Measurements from ENCODE around the gene FAM131C.
"Not testable (repeated sequence)": the region's sequence is repeated elsewhere in the genome, so short reads cannot be mapped to it uniquely, and the experiment has no call there.

FAM131C gene

DNA sequence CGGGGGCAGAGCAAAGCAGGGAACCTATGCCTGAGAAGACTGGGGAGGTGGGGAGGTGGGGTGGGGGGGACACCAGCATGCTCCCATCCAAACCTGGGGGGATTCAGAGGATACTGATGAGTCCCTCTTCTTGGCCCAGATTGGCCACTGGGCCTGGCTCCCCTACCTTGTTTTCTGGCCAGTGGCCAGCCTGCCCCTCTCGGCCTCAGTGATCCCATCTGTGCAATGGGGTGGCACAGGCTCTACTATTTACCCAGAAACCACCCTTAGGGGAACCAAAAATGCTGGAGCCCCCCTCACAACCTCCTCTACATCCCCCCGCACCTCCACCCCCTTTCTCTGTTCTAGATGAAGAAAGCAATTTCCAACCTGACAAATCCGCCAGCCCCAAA, 16.9 kb downstream of the FAM131C start:
- DNase-seq (ENCODE audit: low read depth) = not testable (repeated sequence)

DNA sequence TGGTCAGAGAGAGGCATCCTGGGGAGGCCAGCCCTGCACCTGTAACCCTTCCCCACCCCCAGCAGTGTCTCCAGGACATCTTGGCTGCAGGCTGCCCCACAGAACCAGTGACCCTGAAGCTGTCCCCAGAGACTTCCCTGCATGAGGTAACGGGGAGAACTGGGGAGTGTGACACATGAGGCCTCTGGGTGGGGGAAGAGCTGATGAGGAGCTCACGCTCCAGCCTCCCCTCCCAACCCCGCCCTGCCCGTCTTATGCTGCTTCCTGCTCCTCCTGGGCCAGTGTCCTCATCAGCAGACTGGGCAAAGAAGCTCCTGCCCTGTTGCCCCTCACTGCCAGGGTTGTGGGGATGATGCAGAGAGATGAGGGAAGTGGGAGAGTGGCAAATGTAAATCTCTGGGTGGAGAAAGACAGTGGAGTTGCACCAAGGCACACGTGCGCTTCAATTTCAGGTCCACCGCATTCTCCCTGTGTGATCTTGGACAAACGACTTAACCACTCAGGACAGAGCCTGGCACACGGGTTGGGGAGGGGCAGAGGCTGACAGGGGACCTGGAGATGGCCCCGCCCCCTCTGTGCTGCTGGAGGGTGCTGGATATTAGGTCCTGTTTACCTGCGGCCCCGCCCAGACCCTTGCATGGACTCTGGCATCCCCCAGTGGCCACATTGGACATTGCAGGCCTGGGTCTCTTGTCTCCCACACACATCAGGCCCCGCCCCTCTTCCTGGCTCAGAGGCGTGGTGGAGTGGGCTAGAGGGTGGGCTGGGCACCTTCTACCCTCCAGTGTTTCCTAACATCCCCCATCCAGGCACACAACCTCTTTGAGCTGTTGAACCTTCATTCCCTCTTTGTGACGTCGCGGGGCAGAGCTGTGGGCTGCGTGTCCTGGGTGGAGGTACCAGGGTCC, 17.6 kb downstream of the FAM131C start:
- no peak overlapping the region for H3K4me3 ChIP-seq (ENCODE audit: low read depth, low read length)
- peak; percentile 41 for DNase-seq (ENCODE audit: low read depth)
- TF ChIP-seq, protein P1, sequence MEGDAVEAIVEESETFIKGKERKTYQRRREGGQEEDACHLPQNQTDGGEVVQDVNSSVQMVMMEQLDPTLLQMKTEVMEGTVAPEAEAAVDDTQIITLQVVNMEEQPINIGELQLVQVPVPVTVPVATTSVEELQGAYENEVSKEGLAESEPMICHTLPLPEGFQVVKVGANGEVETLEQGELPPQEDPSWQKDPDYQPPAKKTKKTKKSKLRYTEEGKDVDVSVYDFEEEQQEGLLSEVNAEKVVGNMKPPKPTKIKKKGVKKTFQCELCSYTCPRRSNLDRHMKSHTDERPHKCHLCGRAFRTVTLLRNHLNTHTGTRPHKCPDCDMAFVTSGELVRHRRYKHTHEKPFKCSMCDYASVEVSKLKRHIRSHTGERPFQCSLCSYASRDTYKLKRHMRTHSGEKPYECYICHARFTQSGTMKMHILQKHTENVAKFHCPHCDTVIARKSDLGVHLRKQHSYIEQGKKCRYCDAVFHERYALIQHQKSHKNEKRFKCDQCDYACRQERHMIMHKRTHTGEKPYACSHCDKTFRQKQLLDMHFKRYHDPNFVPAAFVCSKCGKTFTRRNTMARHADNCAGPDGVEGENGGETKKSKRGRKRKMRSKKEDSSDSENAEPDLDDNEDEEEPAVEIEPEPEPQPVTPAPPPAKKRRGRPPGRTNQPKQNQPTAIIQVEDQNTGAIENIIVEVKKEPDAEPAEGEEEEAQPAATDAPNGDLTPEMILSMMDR (IDR thresholded peaks at IDR 0.05; ENCODE audit: control insufficient read depth, extremely low read depth, insufficient read depth) = peak; percentile 58

More for the DNA sequence above, 16.9 kb downstream of the FAM131C start:
- not testable (repeated sequence) for H3K4me3 ChIP-seq (ENCODE audit: low read depth, low read length)

DNA sequence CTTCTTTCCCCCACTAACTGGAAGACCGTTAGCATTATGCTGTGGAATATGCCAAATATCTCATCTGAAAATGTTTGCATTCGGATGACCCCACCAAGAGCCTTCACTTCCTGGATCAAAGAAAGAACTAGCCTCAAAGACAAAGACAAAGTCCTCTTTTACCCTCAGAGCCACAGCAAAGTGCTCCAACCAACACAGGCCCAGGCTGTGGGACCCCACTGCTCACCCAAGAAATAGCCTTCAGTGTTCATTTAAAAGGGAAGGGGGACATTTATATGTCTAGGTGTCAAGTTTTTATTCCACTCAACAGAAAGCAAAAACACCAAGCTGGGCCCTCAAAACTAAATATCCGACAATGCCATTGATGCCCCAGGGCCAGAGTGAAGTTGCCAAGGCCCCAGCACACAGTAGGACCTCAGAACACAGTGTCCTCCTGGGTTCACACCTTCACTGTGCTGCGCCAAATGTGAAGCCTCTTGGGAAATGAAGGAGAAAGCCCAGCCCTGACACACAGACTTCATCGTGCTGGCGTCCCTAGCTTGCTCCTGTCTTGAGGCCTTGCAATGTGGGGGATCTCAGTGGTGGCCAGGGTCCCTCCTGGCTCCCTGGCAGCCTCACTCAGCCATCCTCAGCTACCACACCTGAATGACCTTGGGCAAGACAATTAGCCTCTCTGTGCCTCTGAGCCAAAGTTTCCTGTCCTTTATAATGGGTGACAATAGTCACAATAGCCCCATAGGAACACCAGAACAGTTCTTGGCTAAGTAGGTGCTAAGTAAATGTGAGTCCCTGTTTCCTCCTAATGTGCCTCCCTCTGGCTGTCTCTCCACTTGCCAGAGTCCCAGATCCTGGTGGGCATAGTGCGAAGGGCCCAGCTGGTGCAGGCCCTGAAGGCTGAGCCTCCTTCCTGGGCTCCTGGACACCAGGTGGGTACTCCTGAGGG, 18.6 kb downstream of the FAM131C start:
- TF ChIP-seq, protein P1 (IDR thresholded peaks at IDR 0.05; ENCODE audit: control insufficient read depth, extremely low read depth, insufficient read depth) = no peak
- DNase-seq (ENCODE audit: low read depth) = no peak
- no peak overlapping the region for H3K4me3 ChIP-seq (ENCODE audit: low read depth, low read length)

DNA sequence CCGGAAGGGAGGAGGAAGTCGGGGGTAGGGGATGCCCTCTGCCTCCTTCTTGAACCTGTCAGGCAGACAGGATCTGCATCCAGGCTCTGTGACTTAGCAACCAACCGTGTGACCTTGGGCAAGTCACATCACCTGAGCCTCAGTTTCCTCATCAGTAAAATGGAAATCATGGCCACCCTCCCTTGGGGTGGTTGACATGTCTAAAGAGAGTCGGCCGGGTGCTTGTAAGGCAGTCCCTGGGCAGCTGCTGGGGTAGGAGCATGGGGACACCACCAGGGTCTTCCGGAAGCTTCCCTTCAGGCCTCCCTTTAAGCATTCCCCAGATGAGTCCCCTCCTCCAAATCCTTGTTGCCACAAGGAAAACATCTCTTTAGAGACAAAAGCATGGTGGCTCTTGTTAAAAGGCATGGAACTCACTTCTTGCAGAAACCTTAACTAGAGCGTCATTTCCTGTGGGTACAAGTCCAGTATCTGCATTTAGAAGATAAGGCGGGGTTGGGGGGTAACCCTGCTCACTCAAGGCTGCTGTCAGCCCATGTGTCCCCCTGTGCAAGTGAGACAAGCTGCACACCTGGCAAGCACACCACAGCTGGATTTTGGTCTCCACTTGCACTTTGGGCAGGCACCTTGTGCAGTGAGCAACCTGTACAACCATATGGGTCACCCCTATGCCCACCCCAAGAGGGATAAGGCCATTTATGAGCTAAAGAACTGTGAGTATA, 19.5 kb downstream of the FAM131C start:
- no peak overlapping the region for H3K4me3 ChIP-seq (ENCODE audit: low read depth, low read length)
- no peak for DNase-seq (ENCODE audit: low read depth)
- TF ChIP-seq, protein P1 (IDR thresholded peaks at IDR 0.05; ENCODE audit: control insufficient read depth, extremely low read depth, insufficient read depth) = no peak

DNA sequence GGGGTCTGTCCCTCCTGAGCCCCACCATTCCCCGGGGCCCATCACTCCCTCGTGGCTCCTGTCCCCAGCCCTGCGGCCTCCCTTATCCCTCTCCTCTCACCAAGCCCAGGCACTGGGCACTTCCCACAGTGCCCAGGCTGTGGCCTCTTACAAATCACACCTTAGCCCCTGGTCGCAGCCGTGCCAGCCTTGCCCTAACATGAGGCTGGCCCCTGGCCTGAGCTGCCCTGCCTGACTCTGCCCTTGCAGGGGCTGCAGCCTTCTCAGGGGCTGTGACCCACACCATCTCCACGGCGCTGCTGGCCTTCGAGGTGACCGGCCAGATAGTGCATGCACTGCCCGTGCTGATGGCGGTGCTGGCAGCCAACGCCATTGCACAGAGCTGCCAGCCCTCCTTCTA, 21.5 kb downstream of the FAM131C start:
- H3K4me3 ChIP-seq (ENCODE audit: low read depth, low read length); DNase-seq (ENCODE audit: low read depth): not testable (repeated sequence)

DNA sequence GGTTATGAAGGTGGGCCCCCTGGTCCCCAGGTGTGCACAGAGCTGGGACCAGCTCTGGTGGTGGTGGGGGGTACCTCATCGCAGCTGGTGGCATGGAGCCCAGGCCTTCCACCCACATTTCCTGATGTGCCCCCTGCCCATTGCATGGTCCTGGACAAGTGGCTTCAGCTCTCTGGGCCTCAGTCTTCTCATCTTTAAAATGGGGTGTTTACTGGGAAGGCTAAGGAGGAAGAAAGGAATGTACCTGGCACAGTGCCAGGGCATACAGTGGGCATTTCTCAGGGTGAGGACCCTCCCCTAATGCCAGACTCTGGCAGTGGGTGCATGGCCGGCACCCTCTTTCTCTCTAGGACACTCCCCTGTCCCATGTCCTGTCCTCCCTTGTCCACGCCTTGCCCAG, 22.4 kb downstream of the FAM131C start:
- no peak overlapping the region for H3K4me3 ChIP-seq (ENCODE audit: low read depth, low read length)
- TF ChIP-seq, protein P1 (IDR thresholded peaks at IDR 0.05; ENCODE audit: control insufficient read depth, extremely low read depth, insufficient read depth) = no peak
- no peak for DNase-seq (ENCODE audit: low read depth)

DNA sequence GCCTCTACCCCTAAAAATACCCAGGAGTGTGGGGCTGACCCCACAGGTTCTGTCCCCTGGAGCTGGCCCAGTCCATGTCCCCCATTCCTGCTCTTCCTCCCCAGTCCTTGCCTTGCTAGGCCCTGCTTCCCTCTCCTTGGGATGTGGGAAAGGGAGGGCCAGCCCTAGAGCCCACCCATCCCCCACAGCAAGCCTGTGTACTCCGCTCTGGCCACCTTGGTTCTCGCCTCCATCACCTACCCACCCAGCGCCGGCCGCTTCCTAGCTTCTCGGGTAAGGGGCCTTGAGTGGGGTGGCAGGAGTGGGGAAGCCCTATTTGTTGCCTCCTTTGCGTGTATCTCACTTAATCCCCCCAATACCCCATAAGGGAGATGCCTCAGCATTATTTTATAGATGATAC, 23.1 kb downstream of the FAM131C start:
- TF ChIP-seq, protein P1 (IDR thresholded peaks at IDR 0.05; ENCODE audit: control insufficient read depth, extremely low read depth, insufficient read depth) = no peak
- H3K4me3 ChIP-seq (ENCODE audit: low read depth, low read length) = no peak overlapping the region
- no peak for DNase-seq (ENCODE audit: low read depth)
